IMR-90 (cell line): ENCODE results near the gene SRPK3. TPM values are rescaled to one million over a fixed set of nuclear protein-coding genes. Genes with fewer than 3 reads are reported as not detected.

Experiments used
- ATAC-seq: fragments of 200-7000 bp; cut with Tn5 transposase; 2 replicates; pipeline ENCODE4 v1.9.1; 2020; ENCODE audit warnings: low read depth, mild to moderate bottlenecking, moderate library complexity
- BruUV-seq: library from RNA; stranded (reverse); fragments of 400-500 nt; replicated peaks from 2 replicates; lab custom pipeline; 2021; lab: Mats Ljungman, UMichigan
- CTCF ChIA-PET: fragments of 300-600 bp; formaldehyde crosslinking; extraction: SDS; loops from one replicate; lab custom pipeline; 2021; ENCODE audit warnings: antibody characterized with exemption; lab: Yijun Ruan, JAX
- POLR2A ChIA-PET: fragments of 300-600 bp; sonication (Branson Sonifier 250); formaldehyde crosslinking; loops from one replicate; lab custom pipeline; 2022; ENCODE audit warnings: antibody characterized with exemption; ENCODE audit not compliant: unreplicated experiment; lab: Charles Lee
- DNase-seq: peaks from one replicate; pipeline ENCODE4 v3.0.0; 2013
- H2AFZ ChIP-seq: replicated peaks from 2 replicates; pipeline ENCODE3; 2013; ENCODE audit warnings: low read length, mild to moderate bottlenecking; ENCODE audit not compliant: poor library complexity
- H2AK5ac ChIP-seq: 2 replicates; pipeline ENCODE4 v1.6.1; 2013; ENCODE audit warnings: low read depth, low read length, inconsistent platforms
- H2AK9ac ChIP-seq: replicated peaks from 2 replicates; pipeline ENCODE3; 2013; ENCODE audit warnings: mild to moderate bottlenecking, low read depth, low read length, moderate library complexity; ENCODE audit not compliant: poor library complexity
- H2BK120ac ChIP-seq: 2 replicates; pipeline ENCODE4 v1.6.1; 2013; ENCODE audit warnings: low read depth, low read length, inconsistent platforms
- H2BK15ac ChIP-seq: 3 replicates; pipeline ENCODE4 v1.6.1; 2013; ENCODE audit warnings: low read depth, low read length, inconsistent platforms
- H2BK20ac ChIP-seq: 2 replicates; pipeline ENCODE4 v1.6.1; 2013; ENCODE audit warnings: low read depth, mild to moderate bottlenecking, inconsistent platforms, low read length, moderate library complexity
- H2BK5ac ChIP-seq: 2 replicates; pipeline ENCODE4 v1.6.1; 2013; ENCODE audit warnings: mild to moderate bottlenecking, low read depth, low read length, inconsistent platforms; ENCODE audit not compliant: poor library complexity, severe bottlenecking
- H3K14ac ChIP-seq: replicated peaks from 2 replicates; pipeline ENCODE4 v1.6.1; 2013; ENCODE audit warnings: low read depth, low read length, inconsistent platforms
- H3K18ac ChIP-seq: 2 replicates; pipeline ENCODE4 v1.6.1; 2013; ENCODE audit warnings: low read depth, low read length, control low read depth
- H3K23ac ChIP-seq: 2 replicates; pipeline ENCODE4 v1.6.1; 2013; ENCODE audit warnings: low read depth, low read length, inconsistent platforms
- H3K27ac ChIP-seq: 2 replicates; pipeline ENCODE4 v1.5.1; 2013; ENCODE audit warnings: mild to moderate bottlenecking, control low read depth, low read length; ENCODE audit not compliant: insufficient read depth
- H3K27me3 ChIP-seq: 2 replicates; pipeline ENCODE4 v1.6.1; 2013; ENCODE audit warnings: low read length; ENCODE audit not compliant: control insufficient read depth, insufficient read depth
- H3K36me3 ChIP-seq: 2 replicates; pipeline ENCODE4 v1.6.1; 2013; ENCODE audit warnings: low read length, mixed read lengths; ENCODE audit not compliant: control insufficient read depth, insufficient read depth
- H3K4ac ChIP-seq: 2 replicates; pipeline ENCODE4 v1.6.1; 2013; ENCODE audit warnings: low read depth, low read length, inconsistent platforms
- H3K4me1 ChIP-seq: 2 replicates; pipeline ENCODE4 v1.6.1; 2013; ENCODE audit warnings: low read length, mixed read lengths; ENCODE audit not compliant: control insufficient read depth, insufficient read depth
- H3K4me2 ChIP-seq: 2 replicates; pipeline ENCODE4 v1.6.1; 2013; ENCODE audit warnings: low read depth, mild to moderate bottlenecking, control low read depth, low read length, moderate library complexity
- H3K4me3 ChIP-seq: 2 replicates; pipeline ENCODE4 v1.5.1; 2013; ENCODE audit warnings: low read depth, mild to moderate bottlenecking, control low read depth, low read length, moderate library complexity; ENCODE audit not compliant: insufficient read depth
- H3K56ac ChIP-seq: 2 replicates; pipeline ENCODE4 v1.6.1; 2013; ENCODE audit warnings: low read length, inconsistent platforms; ENCODE audit not compliant: insufficient read depth; ENCODE audit errors: extremely low read depth
- H3K79me1 ChIP-seq, 2 experiments: 2 replicates each; pipeline ENCODE4 v1.6.1; 2013; ENCODE audit warnings: low read length in 2 of 2, inconsistent platforms in 1 of 2, low read depth in 1 of 2
- H3K9ac ChIP-seq: 2 replicates; pipeline ENCODE4 v1.6.1; 2013; ENCODE audit warnings: low read depth, low read length, control low read depth
- H3K9me1 ChIP-seq: 2 replicates; pipeline ENCODE4 v1.6.1; 2013; ENCODE audit warnings: low read length, inconsistent platforms; ENCODE audit not compliant: insufficient read depth
- H3K9me3 ChIP-seq: 2 replicates; pipeline ENCODE4 v1.6.1; 2013; ENCODE audit warnings: low read length; ENCODE audit not compliant: control insufficient read depth, insufficient read depth
- H4K20me1 ChIP-seq: 2 replicates; pipeline ENCODE4 v1.6.1; 2013; ENCODE audit warnings: low read length, inconsistent platforms; ENCODE audit not compliant: insufficient read depth
- H4K5ac ChIP-seq: 2 replicates; pipeline ENCODE4 v1.6.1; 2013; ENCODE audit warnings: mild to moderate bottlenecking, low read depth, low read length, control low read depth
- H4K8ac ChIP-seq, 2 experiments: 2 replicates each; pipeline ENCODE4 v1.6.1; 2013; ENCODE audit warnings: low read depth in 2 of 2, low read length in 2 of 2, control low read depth in 1 of 2, inconsistent platforms in 1 of 2
- H4K91ac ChIP-seq: 2 replicates; pipeline ENCODE4 v1.6.1; 2013; ENCODE audit warnings: low read depth, low read length, inconsistent platforms; ENCODE audit not compliant: insufficient read depth
- BHLHE40 ChIP-seq: fragments of 150-350 bp; IDR thresholded peaks from 2 replicates; pipeline ENCODE4 v1.6.1; 2016; ENCODE audit warnings: mild to moderate bottlenecking, low read depth, low read length
- CEBPB ChIP-seq: IDR thresholded peaks from 2 replicates; pipeline ENCODE4 v1.6.1; 2012; ENCODE audit warnings: low read depth, low read length, improper control_type of control experiment
- CHD1 ChIP-seq: IDR thresholded peaks from 2 replicates; pipeline ENCODE4 v1.6.1; 2012; ENCODE audit warnings: low read depth, low read length, improper control_type of control experiment
- MAFK ChIP-seq: IDR thresholded peaks from 2 replicates; pipeline ENCODE4 v1.6.1; 2012; ENCODE audit warnings: low read depth, low read length, improper control_type of control experiment
- MAZ ChIP-seq: IDR thresholded peaks from 2 replicates; pipeline ENCODE4 v1.6.1; 2012; ENCODE audit warnings: low read depth, mild to moderate bottlenecking, low read length, improper control_type of control experiment, moderate library complexity, borderline replicate concordance
- MXI1 ChIP-seq: IDR thresholded peaks from 2 replicates; pipeline ENCODE4 v1.6.1; 2012; ENCODE audit warnings: low read depth, mild to moderate bottlenecking, low read length, moderate library complexity, borderline replicate concordance
- POLR2A ChIP-seq: IDR thresholded peaks from 2 replicates; pipeline ENCODE4 v1.6.1; 2012; ENCODE audit warnings: mild to moderate bottlenecking, low read depth, low read length
- RFX5 ChIP-seq: IDR thresholded peaks from 2 replicates; pipeline ENCODE4 v1.8.0; 2012; ENCODE audit warnings: low read depth, mild to moderate bottlenecking, low read length, moderate library complexity
- WGBS, 2 experiments: methylation state at CpG; one replicate each; pipeline versions ENCODE4 v1.1.5 to v1.1.7; 2013; ENCODE audit warnings: missing lambda C conversion rate in 2 of 2; ENCODE audit not compliant: insufficient read length in 1 of 2; ENCODE audit errors: extremely low coverage in 2 of 2; 5-methylcytosine and 5-hydroxymethylcytosine counted together
- dilution Hi-C: fragments of 300-500 bp; cut with HindIII; formaldehyde crosslinking; loops from one replicate; pipeline ENCODE4 v1.14.3; 2018; ENCODE audit warnings: low sequenced_read_pairs; ENCODE audit not compliant: unreplicated experiment
- in situ Hi-C: fragments of 300-500 bp; cut with MboI; formaldehyde crosslinking; loops from 3 replicates; pipeline ENCODE4 v1.14.3; 2019; ENCODE audit warnings: low sequenced_read_pairs, inconsistent platforms, mixed read lengths
- intact Hi-C: fragments of 100-400 bp; cut with micrococcal nuclease; formaldehyde crosslinking; loops from 2 replicates; pipeline ENCODE4 v1.10.0; 2022
- polyA plus RNA-seq, 3 experiments: library from polyadenylated mRNA; depleted of rRNA; stranded (reverse); fragments of >200 nt; gene quantifications; 2 replicates each; pipeline ENCODE4 v1.2.3, GENCODE V29; 2012; ENCODE audit warnings: low replicate concordance in 1 of 3
- total RNA-seq: library from RNA; depleted of rRNA; stranded (reverse); fragments of >200 nt; gene quantifications from 2 replicates; pipeline ENCODE4 v1.2.3, GENCODE V29; 2012
- TF ChIP-seq, protein P1 (sequence below): fragments of 150-350 bp; IDR thresholded peaks from 2 replicates; pipeline ENCODE4 v1.6.1; 2017; ENCODE audit warnings: mild to moderate bottlenecking, antibody characterized with exemption, low read length, low read depth

The SRPK3 gene
- total and polyA plus RNA-seq, 2 of the 4 experiments (the other 2 are of a cell fraction) = 0.36 to 0.70 TPM

DNA sequence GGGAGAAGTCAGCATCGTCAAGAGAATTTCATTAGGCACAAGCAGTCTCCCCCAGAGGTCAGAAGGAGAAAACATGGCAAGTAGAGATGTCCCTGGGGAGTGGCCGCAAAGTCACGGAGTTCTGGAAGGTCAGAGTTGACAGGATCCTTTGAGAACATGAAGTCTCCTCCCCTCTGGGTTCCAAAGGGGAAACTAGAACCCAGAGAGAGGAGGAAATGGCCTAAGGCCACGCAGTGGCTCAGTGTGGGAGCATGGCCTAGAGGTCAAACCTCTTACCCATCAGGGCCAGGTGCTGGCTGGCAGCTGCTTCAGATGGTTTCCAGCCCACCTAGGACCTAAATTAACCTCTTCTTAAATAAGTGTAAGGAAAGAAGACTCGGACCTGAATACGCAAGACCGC, 12.4 kb downstream of the SRPK3 start:
- Histone ChIP-seq H2BK15ac (no peak overlapping the region; the same call in 2 of the 3 replicates), H3K9me1 (peaks cover 6% of the 10 kb centered on the region; the same call in 1 of the 2 replicates), H3K36me3 (peaks cover 18% of the 10 kb centered on the region), H4K8ac (peak overlapping the region; percentile 78 to 83; a peak in 3 of 4 replicates), H2AFZ (no peak overlapping the region), H2AK9ac (peak overlapping the region; percentile 43), H3K4me2 (peak overlapping the region; percentile 75), H3K4me1 (peaks cover 4% of the 10 kb centered on the region; the same call in 1 of the 2 replicates), H2BK120ac (no peak overlapping the region), H3K56ac (no peak overlapping the region), H3K9ac (peak overlapping the region; percentile 95), H3K18ac (no peak overlapping the region), H4K91ac (peak overlapping the region; percentile 77), H3K27ac (peak overlapping the region; percentile 89), H3K23ac (peak overlapping the region; percentile 68; the same call in 1 of the 2 replicates), H2BK20ac (no peak overlapping the region), H4K5ac (peak overlapping the region; percentile 3), H2AK5ac (peak overlapping the region; percentile 82), H3K14ac (peak overlapping the region; percentile 84), H3K9me3 (no peaks in the 10 kb centered on the region; the same call in 1 of the 2 replicates), H3K79me1 (peaks cover 4 to 41% of the 10 kb centered on the region in 2 experiments), H3K4ac (peak overlapping the region; percentile 58), H4K20me1 (0 out of 2 replicates have a peak, but pooled peaks cover 6% of the 10 kb centered on the region), H2BK5ac (peak overlapping the region; percentile 46), H3K4me3 (peak overlapping the region; percentile 94), H3K27me3 (no peaks in the 10 kb centered on the region)
- DNase-seq (no peak), ATAC-seq (no peak)
- dilution Hi-C loops (no loop called here), in situ Hi-C loops (no loop called here), intact Hi-C loops (loop anchor here (5.0 kb wide), 1 partner anchor 134 kb away; the partner anchor contains the start of gene ARHGAP4)
- CTCF ChIA-PET = no interaction called here
- WGBS, 2 experiments = no CpG with 5 or more reads among the region's 7 CpGs
- TF ChIP-seq MAZ (no peak), BHLHE40 (no peak), MXI1 (no peak), MAFK (no peak), CHD1 (no peak), POLR2A (no peak), RFX5 (no peak), CEBPB (no peak)
- TF ChIP-seq, protein P1, sequence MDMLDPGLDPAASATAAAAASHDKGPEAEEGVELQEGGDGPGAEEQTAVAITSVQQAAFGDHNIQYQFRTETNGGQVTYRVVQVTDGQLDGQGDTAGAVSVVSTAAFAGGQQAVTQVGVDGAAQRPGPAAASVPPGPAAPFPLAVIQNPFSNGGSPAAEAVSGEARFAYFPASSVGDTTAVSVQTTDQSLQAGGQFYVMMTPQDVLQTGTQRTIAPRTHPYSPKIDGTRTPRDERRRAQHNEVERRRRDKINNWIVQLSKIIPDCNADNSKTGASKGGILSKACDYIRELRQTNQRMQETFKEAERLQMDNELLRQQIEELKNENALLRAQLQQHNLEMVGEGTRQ = no peak
- no TSS peak for BruUV-seq
- POLR2A ChIA-PET = interaction anchor here (1.1 kb wide), 1 partner anchor 135 kb away, joined by 3 read pairs; no protein-coding TSS in a partner anchor
